Measurements from ENCODE around the gene IPO13.

Gene IPO13

DNA sequence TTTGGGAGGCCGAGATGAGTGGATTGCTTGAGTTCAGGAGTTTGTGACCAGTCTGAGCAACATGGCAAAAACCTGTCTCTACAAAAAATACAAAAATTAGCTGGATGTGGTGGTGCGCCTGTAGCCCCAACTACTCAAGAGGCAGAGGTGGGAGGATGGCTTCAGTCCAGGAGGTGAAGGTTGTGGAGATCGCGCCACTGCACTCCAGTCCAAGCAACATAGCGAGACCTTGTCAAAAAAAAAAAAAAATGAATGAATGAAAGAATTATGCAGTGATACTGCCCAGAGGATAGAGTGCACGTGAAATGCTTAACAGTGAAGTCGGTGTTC is 22.6 kb downstream of the IPO13 start (continued):
- TF ChIP-seq ARNTL (CRISPR knock-in tag; IDR thresholded peaks at IDR 0.05; ENCODE audit: borderline replicate concordance, low read depth), result no peak

DNA sequence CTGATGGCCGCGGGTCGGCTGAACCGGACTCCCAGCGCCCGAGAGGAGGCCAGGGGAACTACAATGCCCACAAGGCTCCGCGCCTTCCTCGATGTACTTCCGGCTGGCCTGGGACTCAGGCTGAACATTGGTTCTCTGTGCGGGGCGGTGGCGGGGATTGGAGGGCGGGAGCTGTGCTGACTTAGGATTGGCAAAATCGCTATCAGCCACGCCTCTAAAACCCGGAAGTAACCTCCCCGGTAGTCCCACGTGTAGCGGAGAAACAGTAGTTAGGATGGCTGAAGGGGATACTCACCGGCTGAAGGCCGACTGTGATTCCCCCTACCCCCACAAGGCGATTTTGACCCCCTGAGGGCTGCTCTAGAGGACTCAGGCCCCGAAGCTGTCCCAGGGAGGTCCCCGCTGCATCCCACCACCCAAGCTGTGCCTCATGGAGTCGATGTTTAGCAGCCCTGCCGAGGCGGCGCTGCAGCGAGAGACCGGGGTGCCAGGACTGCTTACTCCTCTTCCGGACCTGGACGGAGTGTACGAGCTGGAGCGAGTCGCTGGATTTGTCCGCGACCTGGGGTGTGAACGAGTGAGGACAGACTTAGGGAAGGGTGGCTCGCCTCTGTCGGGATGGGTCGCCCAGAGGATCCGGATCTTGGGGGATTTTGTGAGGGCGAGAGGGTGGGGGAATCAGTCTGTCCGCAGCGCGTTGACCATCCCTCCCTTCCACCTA is 23.2 kb downstream of the IPO13 start, which contains the start of gene DPH2:
DPH2 (plus strand) TSS at position 265 of the 721 bp plus-strand sequence; CDS start at position 431, 166 bp downstream.
- TF ChIP-seq OSR1 (CRISPR knock-in tag; IDR thresholded peaks at IDR 0.05) (no peak), CSDC2 (CRISPR knock-in tag; IDR thresholded peaks at IDR 0.05) (no peak), ZFP3 (CRISPR knock-in tag; IDR thresholded peaks at IDR 0.05) (no peak), ZFP30 (CRISPR knock-in tag; IDR thresholded peaks at IDR 0.05) (no peak), GLIS3 (CRISPR knock-in tag; IDR thresholded peaks at IDR 0.05) (no peak), ZNF565 (CRISPR knock-in tag; conservative IDR thresholded peaks at IDR 0.05; ENCODE audit: low read depth) (no peak), ESRRG (CRISPR knock-in tag; IDR thresholded peaks at IDR 0.05) (no peak)
- TF ChIP-seq, protein P1, sequence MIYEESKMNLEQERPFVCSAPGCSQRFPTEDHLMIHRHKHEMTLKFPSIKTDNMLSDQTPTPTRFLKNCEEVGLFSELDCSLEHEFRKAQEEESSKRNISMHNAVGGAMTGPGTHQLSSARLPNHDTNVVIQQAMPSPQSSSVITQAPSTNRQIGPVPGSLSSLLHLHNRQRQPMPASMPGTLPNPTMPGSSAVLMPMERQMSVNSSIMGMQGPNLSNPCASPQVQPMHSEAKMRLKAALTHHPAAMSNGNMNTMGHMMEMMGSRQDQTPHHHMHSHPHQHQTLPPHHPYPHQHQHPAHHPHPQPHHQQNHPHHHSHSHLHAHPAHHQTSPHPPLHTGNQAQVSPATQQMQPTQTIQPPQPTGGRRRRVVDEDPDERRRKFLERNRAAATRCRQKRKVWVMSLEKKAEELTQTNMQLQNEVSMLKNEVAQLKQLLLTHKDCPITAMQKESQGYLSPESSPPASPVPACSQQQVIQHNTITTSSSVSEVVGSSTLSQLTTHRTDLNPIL (CRISPR knock-in tag; IDR thresholded peaks at IDR 0.05; ENCODE audit: low read depth), result no peak
- TF ChIP-seq, protein P2, sequence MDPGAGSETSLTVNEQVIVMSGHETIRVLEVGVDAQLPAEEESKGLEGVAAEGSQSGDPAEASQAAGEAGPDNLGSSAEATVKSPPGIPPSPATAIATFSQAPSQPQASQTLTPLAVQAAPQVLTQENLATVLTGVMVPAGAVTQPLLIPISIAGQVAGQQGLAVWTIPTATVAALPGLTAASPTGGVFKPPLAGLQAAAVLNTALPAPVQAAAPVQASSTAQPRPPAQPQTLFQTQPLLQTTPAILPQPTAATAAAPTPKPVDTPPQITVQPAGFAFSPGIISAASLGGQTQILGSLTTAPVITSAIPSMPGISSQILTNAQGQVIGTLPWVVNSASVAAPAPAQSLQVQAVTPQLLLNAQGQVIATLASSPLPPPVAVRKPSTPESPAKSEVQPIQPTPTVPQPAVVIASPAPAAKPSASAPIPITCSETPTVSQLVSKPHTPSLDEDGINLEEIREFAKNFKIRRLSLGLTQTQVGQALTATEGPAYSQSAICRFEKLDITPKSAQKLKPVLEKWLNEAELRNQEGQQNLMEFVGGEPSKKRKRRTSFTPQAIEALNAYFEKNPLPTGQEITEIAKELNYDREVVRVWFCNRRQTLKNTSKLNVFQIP (CRISPR knock-in tag; IDR thresholded peaks at IDR 0.05; ENCODE audit: borderline replicate concordance, low read depth), result no peak
- TF ChIP-seq, protein P3, sequence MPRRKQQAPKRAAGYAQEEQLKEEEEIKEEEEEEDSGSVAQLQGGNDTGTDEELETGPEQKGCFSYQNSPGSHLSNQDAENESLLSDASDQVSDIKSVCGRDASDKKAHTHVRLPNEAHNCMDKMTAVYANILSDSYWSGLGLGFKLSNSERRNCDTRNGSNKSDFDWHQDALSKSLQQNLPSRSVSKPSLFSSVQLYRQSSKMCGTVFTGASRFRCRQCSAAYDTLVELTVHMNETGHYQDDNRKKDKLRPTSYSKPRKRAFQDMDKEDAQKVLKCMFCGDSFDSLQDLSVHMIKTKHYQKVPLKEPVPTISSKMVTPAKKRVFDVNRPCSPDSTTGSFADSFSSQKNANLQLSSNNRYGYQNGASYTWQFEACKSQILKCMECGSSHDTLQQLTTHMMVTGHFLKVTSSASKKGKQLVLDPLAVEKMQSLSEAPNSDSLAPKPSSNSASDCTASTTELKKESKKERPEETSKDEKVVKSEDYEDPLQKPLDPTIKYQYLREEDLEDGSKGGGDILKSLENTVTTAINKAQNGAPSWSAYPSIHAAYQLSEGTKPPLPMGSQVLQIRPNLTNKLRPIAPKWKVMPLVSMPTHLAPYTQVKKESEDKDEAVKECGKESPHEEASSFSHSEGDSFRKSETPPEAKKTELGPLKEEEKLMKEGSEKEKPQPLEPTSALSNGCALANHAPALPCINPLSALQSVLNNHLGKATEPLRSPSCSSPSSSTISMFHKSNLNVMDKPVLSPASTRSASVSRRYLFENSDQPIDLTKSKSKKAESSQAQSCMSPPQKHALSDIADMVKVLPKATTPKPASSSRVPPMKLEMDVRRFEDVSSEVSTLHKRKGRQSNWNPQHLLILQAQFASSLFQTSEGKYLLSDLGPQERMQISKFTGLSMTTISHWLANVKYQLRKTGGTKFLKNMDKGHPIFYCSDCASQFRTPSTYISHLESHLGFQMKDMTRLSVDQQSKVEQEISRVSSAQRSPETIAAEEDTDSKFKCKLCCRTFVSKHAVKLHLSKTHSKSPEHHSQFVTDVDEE (CRISPR knock-in tag; IDR thresholded peaks at IDR 0.05), result no peak
- peak; percentile 95 for ATAC-seq

DNA sequence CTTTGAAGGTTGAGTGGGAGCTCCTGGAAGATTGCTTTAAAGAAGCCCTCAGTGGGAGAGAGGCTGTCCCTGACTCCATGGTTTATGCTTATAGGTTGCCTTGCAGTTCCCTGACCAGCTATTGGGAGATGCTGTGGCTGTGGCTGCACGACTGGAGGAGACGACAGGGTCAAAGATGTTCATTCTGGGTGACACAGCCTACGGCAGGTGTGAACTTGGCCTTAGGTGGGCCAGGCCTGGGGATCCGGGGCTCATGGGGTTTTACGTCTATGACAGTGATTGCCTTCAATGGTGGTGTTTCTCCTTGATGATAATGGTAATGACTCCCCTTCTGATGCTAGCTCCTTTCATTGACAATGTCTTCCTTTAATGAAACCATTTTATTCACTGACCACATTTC is 23.8 kb downstream of the IPO13 start:
- ATAC-seq, result no peak
- no peak for TF ChIP-seq ZNF8 (CRISPR knock-in tag; IDR thresholded peaks at IDR 0.05)
- no peak for TF ChIP-seq SNAI2 (CRISPR knock-in tag; IDR thresholded peaks at IDR 0.05)
- no peak for TF ChIP-seq TOX (CRISPR knock-in tag; IDR thresholded peaks at IDR 0.05; ENCODE audit: borderline replicate concordance)
- no peak for TF ChIP-seq CSDC2 (CRISPR knock-in tag; IDR thresholded peaks at IDR 0.05)
- TF ChIP-seq ZC3H10 (CRISPR knock-in tag; IDR thresholded peaks at IDR 0.05), result no peak
- TF ChIP-seq, protein P4, sequence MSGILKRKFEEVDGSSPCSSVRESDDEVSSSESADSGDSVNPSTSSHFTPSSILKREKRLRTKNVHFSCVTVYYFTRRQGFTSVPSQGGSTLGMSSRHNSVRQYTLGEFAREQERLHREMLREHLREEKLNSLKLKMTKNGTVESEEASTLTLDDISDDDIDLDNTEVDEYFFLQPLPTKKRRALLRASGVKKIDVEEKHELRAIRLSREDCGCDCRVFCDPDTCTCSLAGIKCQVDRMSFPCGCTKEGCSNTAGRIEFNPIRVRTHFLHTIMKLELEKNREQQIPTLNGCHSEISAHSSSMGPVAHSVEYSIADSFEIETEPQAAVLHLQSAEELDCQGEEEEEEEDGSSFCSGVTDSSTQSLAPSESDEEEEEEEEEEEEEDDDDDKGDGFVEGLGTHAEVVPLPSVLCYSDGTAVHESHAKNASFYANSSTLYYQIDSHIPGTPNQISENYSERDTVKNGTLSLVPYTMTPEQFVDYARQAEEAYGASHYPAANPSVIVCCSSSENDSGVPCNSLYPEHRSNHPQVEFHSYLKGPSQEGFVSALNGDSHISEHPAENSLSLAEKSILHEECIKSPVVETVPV (CRISPR knock-in tag; IDR thresholded peaks at IDR 0.05), result no peak
- no peak for TF ChIP-seq ZNF70 (CRISPR knock-in tag; IDR thresholded peaks at IDR 0.05)
- TF ChIP-seq, protein P1 (CRISPR knock-in tag; IDR thresholded peaks at IDR 0.05; ENCODE audit: low read depth), result no peak

DNA sequence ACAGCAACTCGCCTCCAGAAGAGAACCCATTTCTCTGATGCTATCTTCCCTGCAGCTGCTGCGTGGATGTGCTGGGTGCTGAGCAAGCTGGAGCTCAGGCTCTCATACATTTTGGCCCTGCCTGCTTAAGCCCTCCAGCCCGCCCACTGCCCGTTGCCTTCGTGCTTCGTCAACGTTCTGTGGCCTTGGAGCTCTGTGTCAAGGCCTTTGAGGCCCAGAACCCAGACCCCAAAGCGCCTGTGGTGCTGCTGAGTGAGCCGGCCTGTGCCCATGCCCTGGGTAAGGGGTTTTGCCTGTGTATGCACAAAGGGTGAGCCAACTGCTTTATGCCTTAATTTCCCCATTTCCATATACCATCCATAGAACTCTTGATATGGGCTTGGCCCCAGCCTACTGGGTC is 24.2 kb downstream of the IPO13 start:
- ATAC-seq, result no peak
- no peak for TF ChIP-seq ESRRG (CRISPR knock-in tag; IDR thresholded peaks at IDR 0.05)
- TF ChIP-seq, protein P1 (CRISPR knock-in tag; IDR thresholded peaks at IDR 0.05; ENCODE audit: low read depth), result no peak
- TF ChIP-seq ZNF8 (CRISPR knock-in tag; IDR thresholded peaks at IDR 0.05), result no peak
- TF ChIP-seq TOX (CRISPR knock-in tag; IDR thresholded peaks at IDR 0.05; ENCODE audit: borderline replicate concordance), result no peak
- no peak for TF ChIP-seq ZNF565 (CRISPR knock-in tag; conservative IDR thresholded peaks at IDR 0.05; ENCODE audit: low read depth)
- no peak for TF ChIP-seq ZFP3 (CRISPR knock-in tag; IDR thresholded peaks at IDR 0.05)
- TF ChIP-seq GLIS3 (CRISPR knock-in tag; IDR thresholded peaks at IDR 0.05), result no peak
- TF ChIP-seq ZC3H10 (CRISPR knock-in tag; IDR thresholded peaks at IDR 0.05), result no peak
- no peak for TF ChIP-seq ZNF70 (CRISPR knock-in tag; IDR thresholded peaks at IDR 0.05)
- no peak for TF ChIP-seq SNAI2 (CRISPR knock-in tag; IDR thresholded peaks at IDR 0.05)
- TF ChIP-seq TCF4 (CRISPR knock-in tag; IDR thresholded peaks at IDR 0.05; ENCODE audit: borderline replicate concordance), result no peak
- no peak for TF ChIP-seq CSDC2 (CRISPR knock-in tag; IDR thresholded peaks at IDR 0.05)
- TF ChIP-seq PPARA (CRISPR knock-in tag; IDR thresholded peaks at IDR 0.05; ENCODE audit: borderline replicate concordance), result no peak
- TF ChIP-seq ISL1 (CRISPR knock-in tag; IDR thresholded peaks at IDR 0.05), result no peak
- TF ChIP-seq, protein P2 (CRISPR knock-in tag; IDR thresholded peaks at IDR 0.05; ENCODE audit: borderline replicate concordance, low read depth), result no peak
- TF ChIP-seq, protein P5, sequence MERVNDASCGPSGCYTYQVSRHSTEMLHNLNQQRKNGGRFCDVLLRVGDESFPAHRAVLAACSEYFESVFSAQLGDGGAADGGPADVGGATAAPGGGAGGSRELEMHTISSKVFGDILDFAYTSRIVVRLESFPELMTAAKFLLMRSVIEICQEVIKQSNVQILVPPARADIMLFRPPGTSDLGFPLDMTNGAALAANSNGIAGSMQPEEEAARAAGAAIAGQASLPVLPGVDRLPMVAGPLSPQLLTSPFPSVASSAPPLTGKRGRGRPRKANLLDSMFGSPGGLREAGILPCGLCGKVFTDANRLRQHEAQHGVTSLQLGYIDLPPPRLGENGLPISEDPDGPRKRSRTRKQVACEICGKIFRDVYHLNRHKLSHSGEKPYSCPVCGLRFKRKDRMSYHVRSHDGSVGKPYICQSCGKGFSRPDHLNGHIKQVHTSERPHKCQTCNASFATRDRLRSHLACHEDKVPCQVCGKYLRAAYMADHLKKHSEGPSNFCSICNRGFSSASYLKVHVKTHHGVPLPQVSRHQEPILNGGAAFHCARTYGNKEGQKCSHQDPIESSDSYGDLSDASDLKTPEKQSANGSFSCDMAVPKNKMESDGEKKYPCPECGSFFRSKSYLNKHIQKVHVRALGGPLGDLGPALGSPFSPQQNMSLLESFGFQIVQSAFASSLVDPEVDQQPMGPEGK (CRISPR knock-in tag; IDR thresholded peaks at IDR 0.05; ENCODE audit: borderline replicate concordance), result no peak
